Thyroid gland (tissue), 4 donors: ENCODE results near the gene GMPS. TPM values are rescaled to one million over a fixed set of nuclear protein-coding genes. Genes with fewer than 3 reads are reported as not detected.

Source experiments
- DNase-seq, 2 donors: peaks; one replicate each; pipeline ENCODE4 v3.0.0-alpha.2; 2019
- H3K27ac ChIP-seq, 3 donors: fragments of 200-600 bp; sonication (generic); 1 replicate in 2 of 3; 2 replicates in 1 of 3; pipeline ENCODE4 v1.5.1; 2016 to 2019; ENCODE audit warnings: mild to moderate bottlenecking in 1 of 3, moderate library complexity in 1 of 3
- H3K27me3 ChIP-seq: fragments of 200-600 bp; sonication (generic); one replicate; pipeline ENCODE4 v1.5.1; 2019
- H3K36me3 ChIP-seq, 2 donors: fragments of 200-600 bp; sonication (generic); one replicate each; pipeline ENCODE4 v1.5.1; 2016 to 2019
- H3K4me1 ChIP-seq, 2 donors: fragments of 200-600 bp; sonication (generic); one replicate each; pipeline ENCODE4 v1.5.1; 2017 to 2019
- H3K4me3 ChIP-seq, 3 donors: fragments of 200-600 bp; sonication (generic); replicated peaks in 1 of 3; 1 replicate in 2 of 3; 2 replicates in 1 of 3; pipeline ENCODE4 v1.5.1; 2016; ENCODE audit warnings: mild to moderate bottlenecking in 1 of 3
- H3K9me3 ChIP-seq: fragments of 200-600 bp; sonication (generic); one replicate; pipeline ENCODE4 v1.5.1; 2017
- POLR2A ChIP-seq, 2 donors: fragments of 450-650 bp; IDR thresholded peaks; one replicate each; pipeline ENCODE4 v1.6.1; 2017; ENCODE audit warnings: antibody characterized with exemption in 2 of 2, mild to moderate bottlenecking in 2 of 2, moderate library complexity in 1 of 2
- whole genome bisulfite sequencing, 2 donors: methylation state at CpG; one replicate each; pipeline ENCODE4 v1.1.5; 2017; 5-methylcytosine and 5-hydroxymethylcytosine counted together
- intact Hi-C: fragments of 100-400 bp; cut with DNase I; formaldehyde crosslinking; loops from one replicate; pipeline ENCODE4 v1.15.1; 2023
- total RNA-seq, 4 donors: library from RNA; depleted of rRNA; stranded (reverse); fragments of >200 nt; gene quantifications; one replicate each; pipeline ENCODE4 v1.2.3, GENCODE V29; 2016
- TF ChIP-seq, protein P1 (sequence below), 6 experiments: fragments of 200-600 bp in 3 of 6; fragments of 450-650 bp in 3 of 6; sonication (generic) in 3 of 6; IDR thresholded peaks; one replicate each; pipeline ENCODE4 v1.5.1; 2016 to 2019; ENCODE audit warnings: antibody characterized with exemption in 6 of 6, mild to moderate bottlenecking in 2 of 6, inconsistent platforms in 1 of 6, moderate library complexity in 1 of 6

The GMPS gene
- total RNA-seq, 4 donors from 2014 or later, result 31.5 to 40.5 (median 37.1) TPM

DNA sequence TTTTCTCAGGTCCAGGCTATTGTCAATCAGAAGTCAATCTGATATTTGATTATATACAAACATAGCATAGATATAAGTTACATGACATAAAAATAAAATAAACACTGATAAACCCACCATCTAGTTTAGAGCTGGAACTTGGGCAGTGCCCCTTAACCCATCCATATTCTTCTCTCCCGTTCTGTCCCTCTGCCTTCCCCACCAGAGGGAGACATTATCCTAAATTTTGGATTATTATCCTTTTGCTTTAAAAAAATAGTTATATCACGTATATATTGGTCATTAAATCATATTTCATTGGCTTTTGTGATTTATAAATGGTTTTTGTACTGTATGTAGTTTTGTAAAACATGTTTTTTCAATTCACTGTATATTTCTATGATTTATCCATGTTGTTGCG lies 107.9 kb downstream of the GMPS start:
- Histone ChIP-seq H3K27ac (no peak overlapping the region), H3K27me3 (no peaks in the 10 kb centered on the region), H3K36me3 (no peaks in the 10 kb centered on the region), H3K4me3 (no peak overlapping the region), H3K9me3 (no peaks in the 10 kb centered on the region), H3K4me1 (peaks cover 0 to 6% of the 10 kb centered on the region in 2 donors)
- DNase-seq, result no peak
- 79 to 87% methylated on average over 3 of the region's 3 CpGs for WGBS, 2 donors
- intact Hi-C loops, result no loop called here
- TF ChIP-seq, protein P1, sequence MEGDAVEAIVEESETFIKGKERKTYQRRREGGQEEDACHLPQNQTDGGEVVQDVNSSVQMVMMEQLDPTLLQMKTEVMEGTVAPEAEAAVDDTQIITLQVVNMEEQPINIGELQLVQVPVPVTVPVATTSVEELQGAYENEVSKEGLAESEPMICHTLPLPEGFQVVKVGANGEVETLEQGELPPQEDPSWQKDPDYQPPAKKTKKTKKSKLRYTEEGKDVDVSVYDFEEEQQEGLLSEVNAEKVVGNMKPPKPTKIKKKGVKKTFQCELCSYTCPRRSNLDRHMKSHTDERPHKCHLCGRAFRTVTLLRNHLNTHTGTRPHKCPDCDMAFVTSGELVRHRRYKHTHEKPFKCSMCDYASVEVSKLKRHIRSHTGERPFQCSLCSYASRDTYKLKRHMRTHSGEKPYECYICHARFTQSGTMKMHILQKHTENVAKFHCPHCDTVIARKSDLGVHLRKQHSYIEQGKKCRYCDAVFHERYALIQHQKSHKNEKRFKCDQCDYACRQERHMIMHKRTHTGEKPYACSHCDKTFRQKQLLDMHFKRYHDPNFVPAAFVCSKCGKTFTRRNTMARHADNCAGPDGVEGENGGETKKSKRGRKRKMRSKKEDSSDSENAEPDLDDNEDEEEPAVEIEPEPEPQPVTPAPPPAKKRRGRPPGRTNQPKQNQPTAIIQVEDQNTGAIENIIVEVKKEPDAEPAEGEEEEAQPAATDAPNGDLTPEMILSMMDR (IDR thresholded peaks at IDR 0.05), result peak in 1 of 6 experiments; percentile 31
- no peak for TF ChIP-seq POLR2A (IDR thresholded peaks at IDR 0.05)

DNA sequence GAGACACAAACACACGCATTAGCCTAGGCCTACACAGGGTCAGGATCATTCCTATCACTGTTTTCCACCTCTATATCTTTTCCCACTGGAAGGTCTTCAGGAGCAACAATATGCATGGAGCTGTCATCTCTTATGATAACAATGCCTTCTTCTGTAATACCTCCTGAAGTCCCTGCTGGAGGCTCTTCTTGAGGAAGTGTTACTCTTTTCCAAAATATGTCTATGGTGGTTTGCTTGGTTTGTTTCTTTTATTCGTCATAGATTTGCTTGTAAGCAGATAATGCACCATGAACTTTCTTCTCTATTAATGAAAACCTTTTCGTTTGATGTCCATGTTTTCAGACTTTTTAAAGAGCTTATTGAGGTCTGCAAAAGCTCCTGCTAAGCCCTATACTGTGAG lies 109.3 kb downstream of the GMPS start:
- Histone ChIP-seq H3K4me3 (no peak overlapping the region), H3K4me1 (peaks cover 0 to 6% of the 10 kb centered on the region in 2 donors), H3K27ac (no peak overlapping the region), H3K9me3 (no peaks in the 10 kb centered on the region), H3K27me3 (no peaks in the 10 kb centered on the region), H3K36me3 (no peaks in the 10 kb centered on the region)
- intact Hi-C loops, result no loop called here
- TF ChIP-seq, protein P1 (IDR thresholded peaks at IDR 0.05), result no peak
- no peak for TF ChIP-seq POLR2A (IDR thresholded peaks at IDR 0.05)
- DNase-seq, result no peak
- WGBS, 2 donors, result 92 to 94% methylated on average over 3 of the region's 3 CpGs

DNA sequence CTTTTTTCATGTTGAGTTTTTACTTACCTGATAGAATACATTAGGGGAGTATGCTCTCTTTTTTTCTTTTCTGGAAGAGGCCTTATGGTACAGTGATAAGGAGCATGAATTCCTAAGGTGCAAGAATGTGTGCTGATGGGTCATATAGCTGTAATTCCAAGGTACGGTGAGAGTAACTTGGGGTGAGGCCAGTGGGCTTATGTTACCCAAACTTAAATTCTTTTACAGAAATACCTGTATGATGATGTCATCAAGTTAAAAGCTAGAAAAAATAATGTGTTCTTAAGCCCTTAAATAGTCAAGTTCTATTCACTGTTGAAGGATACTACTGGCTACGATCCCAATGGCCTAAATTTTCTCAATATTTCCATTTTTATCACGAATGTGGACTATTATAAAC lies 111.2 kb downstream of the GMPS start:
- no peaks in the 10 kb centered on the region for H3K36me3 ChIP-seq
- 59% methylated on average over 3 of the region's 3 CpGs for WGBS, 2 donors
- intact Hi-C loops, result no loop called here

DNA sequence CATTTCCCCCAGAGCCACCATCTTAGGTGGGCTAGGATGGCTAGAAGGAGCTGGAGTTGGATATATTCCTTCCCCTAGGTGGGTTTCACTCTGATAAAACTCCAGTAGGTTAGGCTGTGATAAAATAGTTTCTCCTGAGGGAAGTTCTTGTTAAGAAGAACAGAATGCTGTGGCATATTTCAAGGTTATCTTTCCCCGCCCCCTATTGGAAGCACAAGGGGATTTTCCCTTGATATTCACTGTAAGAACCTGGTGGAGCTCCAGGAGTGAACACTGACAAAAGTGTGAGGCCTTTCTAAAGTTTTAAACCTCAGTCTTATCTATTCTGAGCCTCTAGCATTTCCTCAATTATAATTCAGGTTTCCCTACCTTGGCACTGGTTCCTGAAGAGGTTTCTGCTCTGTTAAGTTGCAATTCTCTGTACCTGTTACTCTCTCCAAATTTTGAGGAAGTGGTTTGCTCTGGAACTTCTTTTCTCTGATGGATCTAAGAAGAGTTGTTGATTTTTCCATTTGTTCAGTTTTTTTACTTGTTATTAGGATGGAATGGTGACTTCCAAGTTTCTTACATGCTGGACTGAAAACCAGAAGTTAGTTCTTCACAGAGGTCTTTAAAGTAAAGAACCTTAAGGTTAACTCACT lies 113.5 kb downstream of the GMPS start:
- peaks cover 0 to 6% of the 10 kb centered on the region in 2 donors for H3K4me1 ChIP-seq
- no peak overlapping the region for H3K27ac ChIP-seq
- H3K9me3 ChIP-seq, result no peaks in the 10 kb centered on the region
- WGBS, 2 donors, result 100% methylated on average over 1 of the region's 1 CpG
- no peaks in the 10 kb centered on the region for H3K27me3 ChIP-seq
- intact Hi-C loops, result no loop called here
- no peak overlapping the region for H3K4me3 ChIP-seq
- TF ChIP-seq POLR2A (IDR thresholded peaks at IDR 0.05), result no peak
- TF ChIP-seq, protein P1 (IDR thresholded peaks at IDR 0.05), result no peak
- no peak for DNase-seq
- H3K36me3 ChIP-seq, result no peaks in the 10 kb centered on the region

More for the DNA sequence above, 111.2 kb downstream of the GMPS start:
- H3K4me3 ChIP-seq, result no peak overlapping the region
- H3K27me3 ChIP-seq, result no peaks in the 10 kb centered on the region
- DNase-seq, result no peak
- H3K27ac ChIP-seq, result no peak overlapping the region
- H3K9me3 ChIP-seq, result no peaks in the 10 kb centered on the region
- H3K4me1 ChIP-seq, result peaks cover 0 to 6% of the 10 kb centered on the region in 2 donors
- TF ChIP-seq POLR2A (IDR thresholded peaks at IDR 0.05), result no peak
- TF ChIP-seq, protein P1 (IDR thresholded peaks at IDR 0.05), result no peak

DNA sequence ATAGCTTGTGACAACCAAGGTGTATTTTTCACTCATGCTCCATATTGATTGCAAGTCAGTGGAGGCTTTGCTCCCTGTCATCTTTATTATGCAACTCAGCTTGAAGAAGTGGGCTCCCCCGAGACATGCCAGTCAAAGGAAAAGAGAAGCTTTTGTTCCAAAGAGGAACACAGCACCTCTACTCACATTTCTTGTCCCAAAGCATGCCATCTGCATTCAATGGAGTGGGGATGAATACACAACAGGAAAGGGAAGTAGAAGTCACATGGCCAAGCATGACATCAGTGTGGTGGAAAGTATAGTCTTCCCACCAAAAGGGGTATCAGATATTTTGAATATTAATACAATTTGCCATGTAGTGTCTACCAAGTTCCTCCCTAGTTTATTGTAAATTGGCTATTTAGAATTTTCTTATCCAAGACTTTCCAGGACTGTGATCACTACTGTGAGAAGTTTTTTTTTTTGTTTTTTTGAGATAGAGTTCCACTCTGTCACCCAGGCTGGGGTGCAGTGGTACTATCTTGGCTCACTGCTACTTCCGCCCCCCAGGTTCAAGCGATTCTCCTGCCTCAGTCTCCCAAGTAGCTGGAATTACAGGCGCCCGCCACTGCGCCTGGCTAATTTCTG lies 114.5 kb downstream of the GMPS start:
- TF ChIP-seq POLR2A (IDR thresholded peaks at IDR 0.05), result no peak
- TF ChIP-seq, protein P1 (IDR thresholded peaks at IDR 0.05), result no peak
- no peaks in the 10 kb centered on the region for H3K27me3 ChIP-seq
- no peak overlapping the region for H3K4me3 ChIP-seq
- no peaks in the 10 kb centered on the region for H3K36me3 ChIP-seq
- intact Hi-C loops, result no loop called here
- WGBS, 2 donors, result 97% methylated on average over 6 of the region's 6 CpGs
- no peak for DNase-seq
- peaks cover 0 to 6% of the 10 kb centered on the region in 2 donors for H3K4me1 ChIP-seq
- no peak overlapping the region for H3K27ac ChIP-seq
- no peaks in the 10 kb centered on the region for H3K9me3 ChIP-seq
